DMS114 treated with DMSO at 0.1 percent for 48 hours (cell line): ENCODE results near the gene LGI2.

Source experiments
- DNase-seq: peaks from one replicate; lab custom pipeline; 2025; ENCODE audit not compliant: unreplicated experiment; lab: John Stamatoyannopoulos, UW

LGI2 gene

DNA sequence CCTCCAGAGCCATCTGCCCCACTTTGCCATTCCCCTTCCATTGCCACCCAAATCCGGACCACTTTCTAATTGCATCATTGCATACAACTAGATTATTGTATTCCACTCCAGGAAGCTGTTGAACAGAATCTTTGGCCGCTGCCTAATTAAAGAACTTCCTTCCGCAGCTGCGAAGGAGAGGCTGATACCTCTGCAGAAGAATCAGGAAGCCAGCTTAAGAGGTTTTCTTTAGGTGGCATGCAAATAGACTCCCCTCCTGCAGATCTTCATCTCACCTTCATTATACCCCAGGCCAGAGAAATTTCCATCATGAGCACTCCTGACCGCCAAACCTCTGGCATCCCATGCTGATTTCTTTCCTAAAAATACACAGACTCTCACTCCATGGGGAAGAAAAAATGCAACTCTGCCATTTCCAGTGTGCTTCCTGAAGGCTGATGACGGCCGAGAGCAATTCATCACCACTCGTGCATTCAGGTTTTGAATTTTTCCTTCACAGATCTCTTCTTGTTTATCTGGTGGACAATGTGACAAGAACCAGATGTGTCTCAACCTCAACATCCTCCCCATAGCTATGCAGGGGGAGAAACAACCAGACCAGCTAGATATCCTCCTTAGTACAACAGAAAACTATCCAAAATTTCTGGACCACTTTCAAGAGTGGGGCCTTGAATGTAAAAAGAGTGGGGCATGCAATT, 31.2 kb downstream of the LGI2 start:
- no peak for DNase-seq

- no peak for DNase-seq
Measured at GRCh38 chr4:24995346-24995919, 35.3 kb downstream of the LGI2 start.

GRCh38 chr4:24993551-24994080, 37.1 kb downstream of the LGI2 start:
- no peak for DNase-seq

- DNase-seq, result no peak
Measured at GRCh38 chr4:24992968-24993367, 37.8 kb downstream of the LGI2 start.

GRCh38 chr4:24991015-24991414, 39.7 kb downstream of the LGI2 start:
- no peak for DNase-seq

GRCh38 chr4:24989327-24989726, 41.4 kb downstream of the LGI2 start:
- DNase-seq, result no peak

DNA sequence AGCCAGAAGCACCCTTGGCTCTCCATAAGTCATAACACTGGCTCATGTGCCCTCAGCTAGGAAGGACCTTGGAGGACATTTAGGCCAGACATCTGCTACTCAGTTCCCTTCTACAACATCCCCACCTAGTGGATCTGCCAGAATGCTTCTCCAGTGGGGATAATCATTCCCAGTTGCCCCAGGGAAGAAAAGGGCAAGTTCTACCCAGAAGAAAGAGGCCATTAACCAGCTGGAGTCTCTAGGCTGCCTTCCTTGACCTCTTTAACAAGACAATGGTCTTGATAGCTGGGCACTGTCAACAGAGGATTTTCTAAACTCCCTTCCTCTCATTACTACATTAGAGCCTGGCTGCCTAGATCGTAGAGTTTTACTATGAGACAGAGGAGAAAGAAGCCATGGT, 42.0 kb downstream of the LGI2 start:
- no peak for DNase-seq

GRCh38 chr4:24984602-24985532, 45.9 kb downstream of the LGI2 start:
- DNase-seq, result no peak

DNA sequence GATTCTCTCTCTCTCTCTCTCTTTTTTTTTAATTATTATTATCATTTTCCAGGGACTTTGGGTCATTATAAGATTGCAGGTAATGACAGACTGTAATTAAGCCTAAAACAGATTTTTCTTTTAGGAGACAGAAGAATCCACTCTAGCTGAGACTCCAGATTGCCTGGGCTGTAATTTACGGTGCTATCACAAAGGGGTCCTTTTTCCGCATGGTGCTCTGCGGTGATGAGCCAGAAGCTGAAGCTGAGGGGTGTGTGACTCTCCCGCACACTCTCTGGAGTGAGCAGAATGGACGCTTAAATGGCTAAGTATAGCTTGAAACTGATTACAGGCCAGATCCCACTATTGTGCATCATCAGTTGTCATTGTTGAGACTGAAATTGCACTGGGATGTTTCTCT, 50.0 kb downstream of the LGI2 start:
- DNase-seq, result no peak

DNA sequence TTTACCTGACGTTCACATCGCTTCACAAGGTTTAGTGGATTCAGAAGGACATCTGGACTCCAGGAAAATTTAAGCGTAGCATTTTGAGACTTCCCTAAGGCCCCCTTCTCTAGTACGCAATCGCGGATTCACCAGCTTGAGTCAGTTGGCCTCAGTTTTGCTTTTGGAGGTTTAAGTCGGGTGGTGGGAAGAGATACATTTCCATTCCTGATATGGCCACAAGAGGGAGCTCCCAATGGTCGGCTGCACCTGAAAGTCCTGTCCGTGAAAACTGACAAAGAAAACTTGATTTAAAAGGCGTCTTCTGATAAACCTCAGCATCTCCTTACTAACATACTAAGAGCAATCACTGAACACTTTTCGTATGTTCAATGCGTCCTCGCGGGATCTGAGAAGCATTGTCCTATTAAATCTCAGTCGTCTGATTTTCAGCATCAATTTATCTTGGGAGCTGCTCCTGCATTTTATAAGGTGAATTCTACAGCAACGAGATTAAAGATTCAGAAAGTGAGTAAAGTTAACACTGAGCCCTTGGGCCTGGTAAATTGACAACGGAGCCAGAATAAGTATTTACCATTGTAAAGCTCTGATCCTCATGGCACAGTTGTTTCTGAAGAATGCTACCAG, 50.6 kb downstream of the LGI2 start:
- peak; percentile 68 for DNase-seq

GRCh38 chr4:24979554-24979953, 51.2 kb downstream of the LGI2 start:
- peak; percentile 36 for DNase-seq

GRCh38 chr4:24978291-24979075, 52.3 kb downstream of the LGI2 start:
- no peak for DNase-seq

DNA sequence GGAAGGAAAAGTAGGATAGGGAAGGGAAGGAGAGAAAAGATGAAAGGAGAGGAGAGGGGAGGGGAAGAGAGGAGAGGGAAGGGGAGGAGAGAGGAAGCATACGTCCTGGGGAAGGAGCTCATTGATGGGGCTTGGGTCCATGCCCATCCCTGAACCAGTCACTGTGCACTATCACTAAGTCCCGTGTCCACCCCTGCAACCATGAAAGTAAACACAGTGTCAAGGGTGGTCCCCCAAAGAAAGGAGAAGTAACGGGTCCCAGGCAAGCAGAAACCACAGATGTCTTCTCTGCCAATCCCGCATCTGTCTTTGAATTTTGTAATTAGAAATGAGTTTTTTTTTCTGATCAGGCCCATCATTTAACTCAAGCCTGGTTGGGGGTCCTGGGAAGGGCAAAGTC, 55.2 kb downstream of the LGI2 start:
- DNase-seq, result no peak

DNA sequence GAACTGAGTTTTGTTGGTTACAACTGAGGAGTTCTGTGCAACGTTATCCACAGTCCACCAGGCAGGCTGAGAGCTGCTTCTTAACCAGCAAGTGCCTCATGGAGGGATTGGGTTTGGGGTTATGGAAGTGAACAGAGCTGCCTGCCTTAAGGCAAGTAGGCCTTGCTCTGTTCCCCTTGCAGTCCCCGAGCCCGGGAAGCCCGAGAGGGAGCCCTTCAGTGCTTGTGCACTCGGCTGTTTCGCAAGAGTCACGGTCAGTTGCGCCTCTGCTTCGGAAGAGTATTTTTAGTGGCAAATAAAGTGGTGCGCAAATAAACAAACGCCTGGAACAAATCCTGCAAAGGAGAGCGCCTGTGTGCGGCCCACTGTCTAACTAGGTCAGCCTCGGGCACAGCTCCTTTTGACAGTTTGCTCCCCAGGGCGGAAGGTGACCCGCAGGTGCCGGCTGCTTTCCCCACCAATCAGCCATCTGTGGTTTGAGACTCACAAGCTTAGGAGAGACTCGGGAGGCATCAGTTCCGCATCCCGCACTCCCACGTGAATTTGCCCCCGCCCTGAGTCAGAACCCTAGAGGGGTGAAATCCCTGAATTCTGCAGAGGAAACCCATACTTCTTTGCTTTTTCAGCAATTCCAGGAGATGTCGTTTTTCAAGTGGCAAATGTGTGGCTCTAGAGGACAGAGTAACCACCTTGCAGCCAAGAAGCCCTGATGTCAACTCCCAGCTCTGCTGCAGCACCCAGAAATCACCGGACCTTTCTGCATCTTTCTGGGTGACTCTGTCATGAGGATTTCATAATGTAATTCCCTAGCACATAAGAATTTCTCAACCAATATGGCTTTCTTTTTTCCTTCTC, 56.8 kb downstream of the LGI2 start:
- no peak for DNase-seq

DNA sequence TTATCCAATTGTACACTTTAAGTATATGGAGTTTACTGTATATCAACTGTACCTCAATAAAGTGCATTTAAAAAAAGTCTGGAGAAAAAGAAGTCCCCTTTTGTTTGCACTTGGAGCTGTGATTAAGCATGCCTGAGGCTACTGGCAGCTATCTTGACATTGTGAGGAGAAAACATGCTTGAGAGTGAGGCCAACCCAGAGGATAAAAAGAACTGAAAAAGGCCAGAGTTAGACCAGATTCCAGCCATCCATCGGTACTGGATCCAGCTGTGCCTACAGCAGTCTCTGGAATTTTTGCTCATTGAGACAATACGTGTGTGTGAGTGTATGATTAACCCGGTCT, 57.4 kb downstream of the LGI2 start:
- DNase-seq, result no peak

- no peak for DNase-seq
Measured at GRCh38 chr4:24971192-24971591, 59.6 kb downstream of the LGI2 start.

GRCh38 chr4:24970635-24971034, 60.1 kb downstream of the LGI2 start:
- DNase-seq, result no peak

DNA sequence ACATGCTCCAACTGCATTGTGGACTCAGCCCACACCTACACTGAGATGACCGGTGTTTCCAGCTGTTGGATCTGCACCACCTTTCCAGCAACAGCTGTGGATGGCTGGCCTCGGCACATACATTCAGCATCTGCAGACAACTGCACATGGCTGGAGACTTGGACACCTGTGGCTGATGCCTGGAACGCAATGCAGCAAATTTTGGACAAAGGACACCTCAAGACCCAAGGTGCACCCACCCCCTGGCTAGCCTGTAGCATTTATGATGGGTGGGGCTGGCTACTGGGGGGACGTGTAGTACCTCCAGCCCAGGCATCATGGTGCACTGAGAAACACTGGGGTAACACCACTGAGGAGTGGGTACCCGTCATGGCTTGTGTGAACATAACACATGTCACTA, 60.6 kb downstream of the LGI2 start:
- no peak for DNase-seq

DNA sequence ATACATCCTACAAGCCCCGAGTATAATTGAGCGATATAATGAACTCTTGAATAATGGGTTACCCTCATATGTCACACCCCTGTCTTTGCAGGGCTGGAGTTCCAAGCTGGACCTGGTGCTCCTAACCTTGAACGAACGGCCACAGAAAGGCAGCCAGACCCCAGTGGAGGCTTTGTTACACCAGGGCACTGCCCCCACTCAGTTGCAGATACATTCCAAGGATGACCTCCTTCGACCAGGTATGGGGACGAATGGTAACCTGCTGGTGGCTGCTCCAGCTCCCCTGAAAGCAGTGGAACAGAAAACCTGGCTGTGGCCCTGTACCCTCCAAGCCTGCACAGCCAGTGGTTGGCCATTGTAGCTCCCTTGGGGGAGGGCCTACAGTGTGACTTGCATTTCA, 61.3 kb downstream of the LGI2 start:
- DNase-seq, result no peak

DNA sequence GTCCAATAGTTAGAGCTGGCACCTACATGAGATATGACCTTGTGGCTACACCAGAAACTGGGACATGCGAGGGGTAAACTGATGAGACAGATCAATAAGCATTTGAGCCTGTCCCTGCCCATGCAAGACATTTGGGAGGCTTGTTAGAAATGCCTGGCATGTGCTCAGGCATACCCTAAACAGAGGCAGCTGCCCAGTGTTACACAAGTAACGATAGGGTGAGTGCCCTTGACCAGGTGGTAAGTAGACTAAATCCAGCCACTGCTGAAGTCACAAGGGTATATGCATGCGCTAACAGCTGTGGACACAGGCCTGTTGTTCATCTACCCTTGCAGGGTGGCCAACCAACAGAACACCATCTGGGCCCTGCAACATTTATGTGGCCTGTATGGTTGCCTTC, 61.8 kb downstream of the LGI2 start:
- DNase-seq, result no peak
